Activated CD8-positive, alpha-beta memory T cell treated with anti-CD3 and anti-CD28 coated beads for 4 hours (primary cell): Measurements from ENCODE around the gene GPD1.
"Not testable (repeated sequence)": the region's sequence is repeated elsewhere in the genome, so short reads cannot be mapped to it uniquely, and the experiment has no call there.

Experiments used
- DNase-seq, 2 donors: peaks; one replicate each; pipeline ENCODE4 v3.0.0-alpha.2; 2020; ENCODE audit warnings: low read depth in 2 of 2

The GPD1 gene

GRCh38 chr12:50123203-50123602 is 19.4 kb downstream of the GPD1 start:
- DNase-seq = no peak

DNA sequence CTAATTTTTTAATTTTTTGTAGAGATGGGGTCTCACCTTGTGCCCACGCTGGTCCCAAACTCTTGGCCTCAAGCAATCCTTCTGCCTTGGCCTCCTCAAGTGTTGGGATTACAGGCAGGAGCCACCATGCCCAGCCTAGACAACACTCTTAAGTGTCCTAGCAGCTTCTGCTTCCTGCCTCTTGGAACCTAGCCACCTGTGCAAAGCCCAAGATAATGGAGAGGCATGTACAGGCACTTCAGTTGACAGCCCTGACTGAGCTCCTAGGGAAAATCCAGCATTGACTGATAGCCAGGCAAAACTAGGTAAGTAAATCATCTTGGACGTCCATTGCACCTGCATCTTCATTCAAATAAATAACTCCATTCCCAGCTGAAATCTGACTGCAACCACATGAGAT is 23.7 kb downstream of the GPD1 start:
- no peak for DNase-seq

DNA sequence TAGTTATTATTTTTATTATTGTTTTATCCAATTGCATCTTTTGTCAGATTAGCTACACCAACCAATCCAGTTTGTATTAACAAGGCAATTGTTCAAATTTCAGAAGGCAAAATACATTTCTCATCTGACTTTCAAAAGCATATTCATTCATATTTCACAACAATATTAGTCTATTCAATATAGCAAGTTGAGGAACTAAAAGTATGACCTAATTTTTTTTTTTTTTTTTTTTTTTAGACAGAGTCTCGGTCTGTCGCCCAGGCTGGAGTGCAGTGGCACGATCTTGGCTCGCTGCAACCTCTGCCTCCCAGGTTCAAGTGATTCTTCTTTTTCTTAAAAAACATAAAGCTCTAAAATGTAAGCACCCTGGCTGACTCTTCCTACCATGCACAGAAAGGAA is 25.5 kb downstream of the GPD1 start:
- no peak for DNase-seq

DNA sequence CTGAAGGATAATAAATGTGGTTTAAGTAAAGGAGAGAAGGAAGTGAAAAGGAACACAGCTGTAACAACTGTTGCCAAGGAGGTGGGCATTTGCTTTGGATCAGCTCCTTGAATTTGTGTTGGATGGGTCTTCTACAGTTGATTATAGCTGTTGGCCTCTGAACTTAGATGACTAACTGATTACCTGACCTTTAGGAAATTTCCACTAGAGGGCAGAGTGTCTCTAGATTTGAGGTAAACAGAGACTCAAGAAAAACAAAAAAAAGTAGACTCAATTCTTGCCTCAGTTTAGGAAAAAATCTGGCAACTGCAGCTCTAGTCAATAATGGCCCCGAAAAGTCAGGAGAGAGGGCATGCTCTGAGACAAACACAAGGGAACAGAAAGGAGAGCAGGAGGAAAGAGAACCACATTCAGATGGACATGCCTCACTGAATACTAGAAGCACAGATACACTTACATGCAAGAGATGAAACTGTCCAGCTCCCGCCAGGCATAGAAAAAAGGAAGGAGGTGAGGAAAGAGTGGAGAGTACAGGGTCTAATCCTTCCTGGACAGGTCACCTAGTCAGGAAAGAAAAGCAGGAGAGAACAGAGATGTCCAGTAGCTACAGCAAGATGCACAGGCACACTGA is 28.8 kb downstream of the GPD1 start:
- DNase-seq = no peak

DNA sequence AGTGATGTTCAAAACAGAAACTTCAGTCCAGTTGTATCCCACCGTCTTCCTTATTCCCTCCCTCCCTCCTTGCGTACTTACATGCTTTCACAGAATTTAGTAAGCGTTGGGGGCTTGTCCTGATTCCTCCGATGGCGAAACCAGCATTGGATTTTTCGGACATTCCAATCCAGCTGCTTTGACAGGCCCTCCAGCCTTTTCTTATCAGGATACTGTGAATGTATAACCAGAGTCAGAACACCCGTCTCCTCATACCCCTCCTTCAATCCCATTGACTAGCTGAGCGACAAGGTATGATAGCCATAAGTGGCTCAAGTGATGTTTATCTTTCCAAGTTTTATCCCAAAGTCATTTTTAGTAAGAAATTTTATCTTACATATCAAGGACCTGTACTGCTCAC is 39.2 kb downstream of the GPD1 start:
- no peak for DNase-seq

DNA sequence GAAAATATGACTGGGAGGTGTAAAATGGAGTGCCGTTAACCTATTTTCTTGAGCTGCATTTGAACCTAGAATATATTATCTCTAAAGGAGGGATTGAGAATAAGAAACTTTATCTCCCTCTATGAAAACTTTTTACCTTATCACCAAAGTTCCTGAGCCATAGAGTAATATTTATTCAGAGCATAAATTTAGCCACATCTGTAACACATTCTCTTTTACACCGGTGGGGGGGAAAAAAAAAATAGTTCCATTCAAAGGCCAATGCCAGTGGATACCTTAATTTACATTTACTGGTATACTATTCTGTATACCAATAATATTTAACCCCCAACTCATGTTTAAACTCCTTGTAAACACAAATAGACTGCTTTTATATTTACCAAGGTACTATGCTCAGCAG is 41.6 kb downstream of the GPD1 start:
- DNase-seq = no peak

- no peak for DNase-seq
Measured at GRCh38 chr12:50147281-50147680, 43.5 kb downstream of the GPD1 start.

- DNase-seq = not testable (repeated sequence)
Measured at GRCh38 chr12:50148011-50148410, 44.2 kb downstream of the GPD1 start.

GRCh38 chr12:50149311-50149710 is 45.5 kb downstream of the GPD1 start:
- no peak for DNase-seq

DNA sequence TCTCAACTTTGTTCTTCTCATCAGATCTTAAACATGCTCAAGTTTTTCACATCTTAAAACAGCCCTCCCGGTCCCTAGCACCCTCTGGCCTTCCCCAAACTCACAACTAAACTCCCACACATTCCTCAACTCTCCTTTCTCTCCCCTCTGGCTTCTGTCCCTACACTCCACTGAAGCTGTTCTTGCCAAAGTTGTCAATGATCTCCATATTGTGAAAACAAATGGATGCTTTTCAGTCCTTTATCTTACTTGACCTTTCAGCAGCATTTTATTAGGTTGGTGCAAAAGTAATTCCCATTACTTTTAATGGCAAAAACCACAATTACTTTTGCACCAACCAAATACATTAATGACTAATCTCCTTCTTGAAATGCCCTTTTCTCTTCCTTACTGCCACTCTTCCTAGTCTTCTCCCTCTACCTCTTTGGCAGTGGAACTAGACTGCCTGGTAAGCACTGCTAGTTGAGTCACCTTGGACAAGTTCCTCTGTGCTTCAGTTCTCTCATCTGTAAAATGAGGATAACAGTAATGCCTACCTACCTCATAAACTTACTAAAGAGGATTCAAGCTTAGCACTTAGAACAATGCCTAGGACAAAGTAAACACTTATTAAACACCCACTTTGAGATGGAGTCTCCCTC is 47.4 kb downstream of the GPD1 start:
- DNase-seq = no peak

GRCh38 chr12:50154947-50155346 is 51.1 kb downstream of the GPD1 start:
- not testable (repeated sequence) for DNase-seq

GRCh38 chr12:50156641-50157040 is 52.8 kb downstream of the GPD1 start:
- DNase-seq = no peak

DNA sequence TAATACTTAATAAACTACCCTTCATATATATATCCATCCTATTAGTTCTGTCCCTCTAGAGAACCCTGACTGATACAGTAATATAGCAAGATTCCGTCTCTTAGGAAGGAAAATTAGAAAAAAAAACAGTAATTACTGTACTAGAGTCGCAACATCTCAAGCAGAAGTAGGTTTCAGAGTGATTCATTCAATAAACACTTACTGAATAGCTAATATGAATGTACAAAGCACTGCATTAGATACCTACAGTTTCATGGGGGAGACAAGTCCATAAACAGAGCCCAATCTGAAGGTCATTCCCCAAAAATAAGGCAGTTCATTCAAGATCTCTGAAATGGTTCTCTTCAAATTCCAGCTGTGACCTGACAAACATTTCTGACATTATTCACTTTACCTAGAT is 53.5 kb downstream of the GPD1 start:
- DNase-seq = no peak

GRCh38 chr12:50160643-50161042 is 56.8 kb downstream of the GPD1 start:
- DNase-seq = no peak
